Renal cortical epithelial cell (primary cell): ENCODE measurements around the gene XPO4. TPM values are rescaled to one million over a fixed set of nuclear protein-coding genes. Genes with fewer than 3 reads are reported as not detected.
"Not testable (repeated sequence)": the region's sequence is repeated elsewhere in the genome, so short reads cannot be mapped to it uniquely, and the experiment has no call there.

Experiments
- DNase-seq: peaks from one replicate; pipeline ENCODE4 v3.0.0-alpha.2; 2011; ENCODE audit warnings: low read depth
- total RNA-seq: library from RNA; depleted of rRNA; stranded (reverse); fragments of >200 nt; gene quantifications from 2 replicates; pipeline ENCODE4 v1.2.3, GENCODE V29; 2014

XPO4 gene
- total RNA-seq, 1 donor from 2014 or later, result 30.5 TPM

DNA sequence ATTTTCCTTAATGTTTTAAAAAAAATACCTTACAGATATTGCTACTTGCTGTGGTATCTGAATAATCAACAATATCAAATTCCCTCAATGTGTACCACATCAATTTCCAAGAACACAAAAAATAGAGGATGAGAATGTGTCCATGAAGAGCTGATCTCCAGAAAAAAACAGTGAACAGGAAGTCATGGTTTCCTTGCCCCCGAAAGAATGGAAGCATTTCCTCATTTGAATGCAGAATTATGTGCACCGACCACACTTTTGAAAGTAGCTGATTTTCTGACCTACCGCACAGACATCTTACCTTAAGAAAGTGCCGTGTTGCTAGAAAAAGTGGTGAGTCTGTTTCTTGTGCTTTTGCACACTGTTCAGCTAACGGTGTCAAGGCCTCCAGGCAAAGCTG, 115.4 kb downstream of the XPO4 start:
- no peak for DNase-seq

DNA sequence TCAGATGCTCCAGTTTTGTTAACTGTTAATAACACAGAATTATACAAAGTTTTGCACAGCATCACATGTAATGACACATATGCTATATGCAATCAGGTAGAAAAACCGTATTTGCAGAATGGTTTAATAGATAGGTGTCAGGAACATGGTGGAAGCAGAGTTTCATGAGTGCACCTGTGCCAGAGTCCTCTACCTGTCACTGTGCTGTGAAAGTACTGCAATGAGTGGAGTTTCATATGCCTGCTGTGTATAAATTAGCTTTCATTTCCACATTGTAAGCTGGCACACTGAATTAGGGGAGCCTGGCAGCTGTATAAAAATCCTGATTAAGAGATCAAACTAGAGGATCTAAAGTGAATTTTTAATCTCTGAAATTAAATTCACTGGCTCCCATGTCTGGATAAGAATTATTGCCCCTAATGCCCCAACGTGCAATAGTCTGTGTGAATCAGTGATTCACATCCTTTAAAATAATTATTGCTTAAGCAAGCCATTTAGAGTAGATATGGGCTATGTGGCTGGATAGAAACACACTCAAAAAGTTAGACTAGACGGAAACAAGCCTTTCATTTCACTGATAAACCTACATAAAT, 120.3 kb downstream of the XPO4 start:
- no peak for DNase-seq

DNA sequence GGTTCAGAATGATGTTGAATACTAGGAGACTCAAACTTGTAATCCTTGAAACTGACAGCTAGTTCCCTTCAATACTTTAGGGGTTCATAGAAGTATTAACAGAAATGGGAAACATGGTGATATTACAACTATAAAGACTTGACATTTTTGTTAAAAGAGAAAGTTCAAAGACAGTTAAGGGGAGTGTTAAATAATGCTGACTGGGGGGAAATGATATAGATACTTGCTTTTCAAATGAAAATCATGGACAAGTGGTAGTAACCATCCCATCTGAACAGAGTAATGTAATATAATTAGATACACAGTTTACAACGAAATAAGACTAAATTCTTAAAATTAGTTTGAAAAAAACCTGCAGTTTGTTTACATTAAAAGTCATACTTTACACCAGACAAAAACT, 122.2 kb downstream of the XPO4 start:
- DNase-seq, result no peak

DNA sequence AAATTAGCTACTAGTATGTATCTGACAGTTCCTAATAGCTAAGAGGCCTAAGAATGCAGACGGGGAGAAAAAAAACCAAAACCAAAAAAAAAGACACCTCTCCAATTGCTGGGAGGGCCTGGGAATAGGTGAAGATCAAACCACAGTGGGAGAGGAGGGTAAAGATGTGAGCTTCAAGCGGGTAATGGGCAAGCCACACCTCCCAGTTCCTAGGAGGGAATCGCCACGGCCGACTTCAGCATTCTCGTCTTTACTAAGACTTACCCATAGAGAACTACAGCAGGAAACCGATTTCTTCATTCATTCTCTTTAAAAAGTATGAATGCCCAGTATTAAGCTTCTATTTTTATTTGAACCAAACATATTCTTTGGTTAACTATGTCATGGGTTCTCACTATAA, 123.1 kb downstream of the XPO4 start:
- no peak for DNase-seq

DNA sequence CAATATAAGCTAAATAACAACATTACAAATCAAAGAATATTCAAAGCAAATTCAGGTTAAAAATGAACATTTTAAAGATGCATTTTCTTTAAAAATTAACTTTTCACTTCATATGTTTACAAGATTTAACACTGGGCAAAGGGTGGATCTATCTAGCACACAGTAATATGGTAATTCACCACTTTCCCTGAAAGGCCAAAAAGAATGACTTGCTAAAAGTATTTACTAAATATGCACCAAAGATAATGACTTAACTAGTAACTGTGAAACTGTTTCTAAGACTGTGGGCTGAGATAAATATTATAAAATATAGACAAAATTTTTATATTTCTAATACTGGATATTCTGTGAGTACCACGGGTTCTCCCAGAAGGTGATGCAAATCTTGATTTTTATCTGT, 124.2 kb downstream of the XPO4 start:
- no peak for DNase-seq

DNA sequence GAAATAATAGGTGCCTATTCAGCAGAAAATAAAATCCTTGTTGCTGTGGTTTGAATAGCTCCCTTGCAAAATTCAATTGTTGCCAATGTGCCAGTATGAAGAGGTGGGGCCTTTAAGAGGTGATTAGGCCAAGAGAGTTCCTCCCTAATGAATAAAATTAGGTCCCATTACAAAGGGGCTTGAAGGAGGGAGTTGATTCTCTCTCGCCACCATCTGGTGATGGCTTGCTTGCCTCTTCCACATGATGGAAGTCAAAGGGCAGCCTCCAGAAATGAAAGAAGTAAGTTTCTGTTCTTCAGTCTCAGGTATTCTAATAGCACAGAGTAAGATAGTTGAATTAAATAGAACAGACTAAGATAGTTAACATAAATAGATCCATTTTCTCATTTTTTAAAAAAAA, 125.8 kb downstream of the XPO4 start:
- DNase-seq, result no peak

DNA sequence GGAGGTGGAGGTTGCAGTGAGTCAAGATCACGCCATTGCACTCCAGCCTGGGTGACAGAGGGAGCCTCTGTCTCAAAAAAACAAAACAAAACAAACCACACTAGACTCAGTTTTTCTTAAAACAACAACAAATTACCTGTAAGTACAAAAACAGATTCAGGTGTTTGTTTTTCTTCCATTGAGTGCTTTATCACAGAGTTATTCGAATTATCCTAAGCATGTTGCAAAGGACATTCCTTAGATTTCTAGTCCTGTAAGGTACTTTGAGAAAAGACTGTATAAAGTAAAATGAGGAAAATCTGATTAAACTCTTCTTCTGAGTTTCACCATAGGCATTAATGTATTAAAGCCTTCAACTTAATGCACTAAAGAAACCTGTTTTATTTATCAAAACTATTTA, 126.6 kb downstream of the XPO4 start:
- DNase-seq, result peak; percentile 41

DNA sequence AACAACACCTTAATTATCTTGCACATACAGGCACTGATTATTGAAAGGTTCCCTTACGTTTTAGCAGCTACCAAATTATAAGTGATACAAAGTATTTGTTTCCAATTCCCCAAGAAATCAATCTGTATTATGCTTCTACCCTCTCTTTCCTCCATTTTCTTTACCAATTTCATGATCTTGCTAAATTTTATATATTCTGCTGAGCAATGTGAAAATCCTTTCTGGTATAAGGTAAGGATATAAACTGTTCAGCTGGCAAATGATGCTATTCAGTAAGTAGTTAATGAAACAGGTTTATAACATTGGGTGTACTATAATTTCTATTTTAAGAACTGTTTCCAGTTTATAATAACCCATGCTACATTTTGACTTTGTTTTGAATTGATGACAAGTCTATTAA, 127.8 kb downstream of the XPO4 start:
- DNase-seq, result no peak

DNA sequence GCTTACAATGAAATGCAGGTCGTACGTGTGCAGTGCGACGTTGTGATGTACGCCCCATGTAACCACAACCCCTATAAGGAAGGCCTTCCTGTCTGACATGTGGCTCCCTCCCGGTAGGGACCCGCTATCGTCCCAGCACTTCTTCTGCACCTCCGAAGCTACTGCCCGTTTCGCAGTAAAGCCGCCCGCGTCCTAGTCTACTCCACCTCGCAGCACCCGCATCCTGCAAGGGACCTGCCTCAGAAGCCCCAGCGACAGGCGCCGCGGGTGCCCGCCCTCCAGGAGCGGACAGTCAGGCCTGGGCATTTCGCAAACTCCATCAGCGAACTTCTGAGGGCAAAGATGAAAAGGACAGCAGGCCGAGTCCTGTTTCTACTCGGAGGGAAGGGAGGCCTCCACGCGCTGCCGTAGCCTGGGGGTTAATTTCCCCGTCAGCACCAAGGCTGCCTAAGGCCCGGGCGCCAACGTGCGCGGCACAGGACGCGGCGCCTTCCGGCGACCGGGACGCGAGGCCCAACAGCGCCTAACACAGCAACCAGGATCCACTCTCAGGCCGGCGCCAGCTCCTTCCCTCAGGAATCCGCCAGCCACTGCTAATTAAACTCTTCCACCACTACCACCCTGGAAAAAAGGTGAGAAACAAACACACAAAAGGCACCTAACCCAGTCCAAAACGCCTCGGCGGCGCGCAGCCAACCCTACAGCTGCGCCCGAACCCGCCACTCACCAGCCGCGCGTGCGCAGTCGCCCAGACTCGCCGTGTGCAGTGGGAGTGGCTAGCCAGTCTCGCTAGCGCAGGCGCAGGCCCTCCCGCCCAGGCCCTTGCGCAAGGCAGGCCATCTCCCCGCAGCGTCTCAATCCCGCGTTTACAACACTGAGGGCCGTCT, 129.1 kb downstream of the XPO4 start, which contains the start of gene EEF1AKMT1:
Gene EEF1AKMT1 (minus strand): TSS at position 768 of the 887 bp plus-strand sequence. CDS start 16,363 bp downstream, outside the sequence.
- DNase-seq, result peak; percentile 73

DNA sequence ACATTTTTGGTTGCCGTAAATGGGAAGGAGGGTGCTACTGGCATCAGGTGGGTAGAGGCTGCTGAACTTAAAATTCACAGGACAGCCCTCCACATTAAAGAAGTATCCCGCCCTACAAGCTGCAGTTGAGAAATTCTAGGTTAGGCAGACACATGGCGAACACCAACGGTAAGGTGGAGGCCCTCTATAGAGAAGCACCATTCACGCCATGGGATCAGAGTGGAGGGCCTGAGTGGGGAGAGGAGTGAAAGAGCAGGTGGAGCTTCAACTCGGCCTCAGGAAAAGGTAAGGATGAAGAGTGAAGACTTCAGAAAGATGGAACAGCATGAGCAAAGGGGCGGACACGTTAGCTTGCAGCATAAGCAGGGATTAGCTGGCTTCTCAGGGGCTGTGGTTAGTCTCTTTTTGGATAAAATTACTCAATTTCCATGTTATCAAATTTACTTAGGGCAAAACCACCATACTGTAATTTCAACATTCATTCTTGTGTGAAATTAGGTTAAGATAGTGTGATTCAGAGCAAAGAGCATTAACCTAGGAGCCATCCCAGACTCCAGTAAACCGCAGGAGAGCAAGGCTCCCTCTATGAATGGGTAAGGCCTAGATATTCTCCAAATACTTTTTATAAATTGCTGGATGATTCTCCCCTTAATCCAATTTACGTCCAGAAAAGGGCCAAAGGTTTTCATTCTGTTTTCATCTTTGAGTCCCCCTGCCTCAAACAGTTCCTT, 130.0 kb downstream of the XPO4 start:
- no peak for DNase-seq

DNA sequence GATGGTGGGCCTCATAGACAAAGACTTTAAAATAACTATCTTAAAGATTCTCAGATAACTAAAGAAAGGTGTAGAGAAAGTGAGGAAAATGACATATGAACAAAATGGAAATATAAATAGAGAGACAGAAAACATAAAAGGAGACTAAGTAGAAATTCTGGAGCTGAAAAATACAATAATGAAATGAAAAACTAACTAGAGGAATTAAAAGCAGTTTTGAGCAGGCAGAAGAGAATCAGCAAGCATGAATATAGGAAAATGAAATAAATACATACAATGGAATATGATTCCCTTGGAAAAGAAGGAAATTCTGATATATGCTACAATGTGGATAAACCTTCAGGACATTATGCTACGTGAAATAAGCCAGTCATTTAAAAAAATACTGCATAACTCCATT, 132.7 kb downstream of the XPO4 start:
- DNase-seq, result no peak

DNA sequence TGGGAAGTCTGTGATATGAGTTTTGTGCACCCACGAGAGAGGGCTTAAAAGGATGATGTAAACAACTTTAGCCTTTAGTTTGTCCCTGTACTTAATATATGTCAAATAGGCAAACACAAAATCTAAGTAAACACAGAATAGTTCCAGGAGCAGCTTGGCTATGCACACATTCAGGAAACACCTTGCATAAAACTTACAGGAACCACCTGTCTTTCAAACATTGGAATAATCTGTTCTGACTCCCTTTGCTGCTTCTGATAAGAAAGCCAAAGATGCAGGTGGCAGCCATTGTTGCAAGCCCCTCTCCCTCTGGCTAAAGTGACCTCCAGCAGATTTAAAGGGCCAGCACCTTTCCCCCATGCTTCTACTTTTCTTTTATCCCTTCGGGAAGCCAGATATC, 133.5 kb downstream of the XPO4 start:
- DNase-seq, result no peak

DNA sequence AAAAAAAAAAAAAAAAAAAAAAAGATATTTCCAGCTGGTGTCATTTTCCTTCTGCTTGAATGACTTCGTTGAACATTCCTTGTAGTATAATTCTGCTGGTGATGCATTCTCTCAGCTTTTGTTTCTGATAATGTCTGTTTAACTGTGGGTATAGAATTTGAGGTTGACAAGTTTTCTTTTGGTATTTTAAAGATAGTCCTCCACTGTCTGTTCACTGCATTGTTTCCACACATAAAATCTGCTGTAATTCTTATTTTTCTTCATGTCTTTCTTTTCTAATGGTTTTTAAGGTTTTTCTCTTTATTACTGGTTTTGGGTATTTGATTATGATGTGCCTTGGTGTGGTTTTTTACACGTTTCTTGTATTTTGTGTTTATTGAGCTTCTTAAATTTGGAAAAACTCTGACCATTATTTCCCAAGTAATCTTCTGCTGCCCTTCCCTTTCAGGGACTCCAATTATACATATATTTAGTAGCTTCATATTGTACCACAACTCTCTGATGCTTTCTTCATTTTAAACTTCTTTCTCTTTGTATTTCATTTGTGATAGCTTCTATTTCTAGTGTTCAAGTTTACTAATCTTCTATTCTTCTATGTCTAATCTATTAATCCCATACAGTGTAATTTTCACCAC, 135.1 kb downstream of the XPO4 start:
- no peak for DNase-seq

DNA sequence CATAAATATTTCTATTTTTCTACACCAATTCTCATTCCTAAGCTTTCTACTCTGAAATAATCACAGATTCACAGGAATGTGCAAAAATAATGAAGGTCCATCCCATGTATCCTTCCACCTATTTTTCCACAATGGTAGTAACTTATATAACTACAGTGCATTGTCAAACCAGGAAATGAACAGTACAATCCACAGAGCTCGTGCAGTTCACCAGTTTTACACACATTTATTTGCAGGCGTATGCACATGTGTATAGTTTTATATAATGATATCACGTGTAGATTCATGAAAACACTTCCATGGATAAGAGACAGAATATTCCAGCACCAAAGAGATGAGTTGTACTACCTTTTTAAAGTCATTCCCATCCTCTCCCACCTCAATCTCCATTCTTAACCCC, 141.7 kb downstream of the XPO4 start:
- no peak for DNase-seq

DNA sequence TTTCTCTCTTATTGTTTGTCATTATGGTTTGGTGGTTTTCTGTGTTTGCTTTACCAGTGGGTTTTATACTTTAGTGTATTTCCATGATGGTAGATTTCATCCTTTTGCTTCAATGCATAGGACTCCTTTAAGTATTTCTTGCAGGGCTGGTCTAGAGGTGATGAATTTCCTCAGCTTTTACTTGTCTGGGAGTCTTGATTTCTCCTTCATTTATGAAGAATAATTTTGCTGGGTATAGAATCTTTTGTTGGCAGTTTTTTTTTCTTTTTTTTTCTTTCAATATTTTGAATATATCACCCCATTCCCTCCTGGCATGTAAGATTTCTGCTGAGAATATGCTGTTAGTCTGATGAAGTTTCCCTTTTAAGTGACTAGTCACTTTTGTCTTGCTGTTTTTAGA, 148.5 kb downstream of the XPO4 start:
- no peak for DNase-seq

DNA sequence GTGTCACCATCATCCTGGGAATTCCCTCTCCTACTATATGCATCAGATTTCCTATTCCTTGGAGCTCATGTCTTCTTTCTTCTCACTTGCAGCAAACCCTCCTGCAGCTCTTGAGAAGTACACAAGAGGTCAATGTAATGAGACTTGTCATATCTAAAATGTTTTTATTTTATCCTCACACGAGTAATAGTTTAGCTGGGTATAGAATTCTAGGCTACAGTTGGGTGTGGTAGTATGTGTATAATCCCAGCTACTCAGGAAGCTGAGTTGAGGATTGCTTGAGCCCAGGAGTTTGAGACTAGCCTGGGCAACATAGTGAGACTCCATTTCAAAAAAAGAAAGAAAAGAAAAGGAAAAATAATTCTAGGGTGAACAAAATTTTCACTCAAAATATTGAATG, 153.2 kb downstream of the XPO4 start:
- no peak for DNase-seq

DNA sequence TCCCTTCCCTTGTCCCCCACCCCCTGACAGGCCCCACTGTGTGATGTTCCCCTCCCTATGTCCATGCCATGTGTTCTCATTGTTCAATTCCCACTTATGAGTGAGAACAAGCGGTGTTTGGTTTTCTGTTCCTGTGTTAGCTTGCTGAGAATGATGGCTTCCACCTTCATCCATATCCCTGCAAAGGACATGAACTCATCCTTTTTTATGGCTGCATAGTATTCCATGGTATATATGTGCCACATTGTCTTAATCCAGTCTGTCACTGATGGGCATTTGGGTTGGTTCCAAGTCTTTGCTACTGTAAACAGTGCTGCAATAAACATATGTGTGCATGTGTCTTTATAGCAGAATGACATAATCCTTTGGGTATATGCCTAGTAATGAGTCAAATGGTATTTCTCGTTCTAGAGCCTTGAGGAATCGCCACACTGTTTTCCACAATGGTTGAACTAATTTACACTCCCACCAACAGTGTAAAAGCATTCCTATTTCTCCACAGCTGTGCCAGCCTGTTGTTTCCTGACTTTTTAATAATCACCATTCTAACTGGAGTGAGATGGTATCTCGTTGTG, 158.6 kb downstream of the XPO4 start:
- not testable (repeated sequence) for DNase-seq

DNA sequence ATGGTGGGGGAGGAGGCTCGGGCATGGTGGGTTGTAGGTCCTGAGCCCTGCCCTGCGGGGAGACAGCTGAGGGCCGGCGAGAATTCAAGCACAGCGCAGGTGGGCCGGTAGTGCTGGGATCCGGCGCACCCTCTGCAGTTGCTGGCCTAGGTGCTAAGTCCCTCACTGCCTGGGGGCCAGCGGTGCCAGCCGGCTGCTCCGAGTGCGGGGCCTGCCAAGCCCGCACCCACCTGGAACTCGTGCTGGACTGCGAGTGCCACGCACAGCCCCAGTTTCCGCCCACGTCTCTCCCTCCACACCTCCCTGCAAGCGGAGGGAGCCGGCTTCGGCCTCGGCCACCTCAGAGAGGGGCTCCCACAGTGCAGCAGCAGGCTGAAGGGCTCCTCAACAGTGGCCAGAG, 162.5 kb downstream of the XPO4 start:
- DNase-seq, result no peak

DNA sequence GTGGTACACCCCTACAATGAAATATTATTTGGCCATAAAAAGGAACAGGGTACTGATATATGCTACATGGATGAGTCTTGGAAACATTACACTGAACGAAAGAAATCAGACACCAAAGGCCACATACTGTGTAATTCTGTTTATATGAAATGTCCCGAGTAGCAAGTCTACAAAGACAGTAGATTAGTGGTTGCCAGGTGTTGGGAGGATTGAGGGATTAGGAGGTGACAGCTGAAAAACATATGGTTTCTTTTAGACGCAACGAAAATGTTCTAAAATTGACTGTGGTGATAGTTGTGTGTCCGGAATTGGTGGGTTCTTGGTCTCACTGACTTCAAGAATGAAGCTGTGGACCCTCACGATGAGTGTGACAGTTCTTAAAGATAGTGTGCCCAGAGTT, 163.9 kb downstream of the XPO4 start:
- no peak for DNase-seq

DNA sequence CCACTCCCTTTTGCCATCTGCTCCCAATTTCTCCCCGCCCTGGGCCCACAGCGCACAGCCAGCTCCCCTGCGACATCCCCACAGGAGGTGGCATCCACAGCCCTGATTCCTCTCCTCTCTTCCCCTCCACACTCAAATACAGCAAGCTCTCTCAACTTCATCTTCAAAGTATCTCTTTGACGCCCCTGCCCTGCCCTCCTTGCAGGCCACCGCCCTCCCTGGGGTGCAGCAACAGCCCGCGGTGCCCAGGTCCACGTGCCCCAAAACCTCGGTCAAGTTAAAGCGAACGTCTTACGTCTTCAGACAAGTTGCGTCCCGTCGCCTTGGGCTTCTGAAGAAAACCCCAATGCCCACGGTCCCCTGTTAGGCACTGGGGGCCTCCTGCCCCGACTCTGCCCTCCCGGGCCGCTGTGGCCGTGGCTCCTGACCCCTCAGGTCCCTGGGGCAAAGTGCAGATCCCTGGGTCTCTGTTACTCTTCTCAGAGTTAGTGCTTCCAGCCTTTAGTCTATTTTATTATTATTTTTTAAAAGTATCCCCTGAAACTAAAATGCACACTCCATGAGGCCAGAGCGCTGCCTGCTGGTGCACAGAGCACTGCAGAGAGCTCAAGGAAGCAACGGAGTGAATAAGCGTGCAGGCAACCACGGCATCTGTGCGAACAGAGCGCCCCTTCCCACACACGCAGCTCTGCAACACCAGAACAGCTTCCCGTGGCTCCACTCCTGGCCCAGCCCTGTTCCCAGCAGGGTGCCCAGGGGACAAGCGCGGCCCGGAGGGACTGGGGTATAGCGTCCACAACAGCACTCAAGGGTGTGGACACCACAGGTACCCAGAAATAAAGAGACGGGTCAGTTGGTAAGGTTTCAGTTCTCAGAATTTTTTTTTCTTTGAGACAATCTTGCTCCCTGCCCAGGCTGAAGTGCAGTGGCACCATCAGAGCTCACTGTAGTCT, 172.6 kb downstream of the XPO4 start:
- no peak for DNase-seq
